GM12801 (cell line): Measurements from ENCODE around the gene BRAT1.

Experiments
- CTCF ChIP-seq: IDR thresholded peaks from one replicate; pipeline ENCODE4 v1.5.1; 2011; ENCODE audit warnings: control low read depth; ENCODE audit not compliant: insufficient read length; ENCODE audit errors: extremely low read depth

The BRAT1 gene

GRCh38 chr7:2499719-2500430, 55.4 kb downstream of the BRAT1 start:
- TF ChIP-seq CTCF = no peak

GRCh38 chr7:2499181-2499580, 56.1 kb downstream of the BRAT1 start:
- no peak for TF ChIP-seq CTCF

GRCh38 chr7:2498708-2499107, 56.6 kb downstream of the BRAT1 start:
- TF ChIP-seq CTCF = no peak

GRCh38 chr7:2497500-2498336, 57.6 kb downstream of the BRAT1 start:
- TF ChIP-seq CTCF = no peak

- TF ChIP-seq CTCF = no peak
Measured at GRCh38 chr7:2497065-2497464, 58.3 kb downstream of the BRAT1 start.

GRCh38 chr7:2496375-2496774, 58.9 kb downstream of the BRAT1 start:
- no peak for TF ChIP-seq CTCF

- no peak for TF ChIP-seq CTCF
Measured at GRCh38 chr7:2495418-2496299, 59.7 kb downstream of the BRAT1 start.
